Neural crest cell (in vitro differentiated cells): ENCODE measurements around the gene DOCK4. TPM values are rescaled to one million over a fixed set of nuclear protein-coding genes. Genes with fewer than 3 reads are reported as not detected.

Source experiments
- DNase-seq: peaks from one replicate; pipeline ENCODE4 v3.0.0; 2021; ENCODE audit warnings: low read depth, mixed read lengths, low spot score
- H3K27ac Mint-ChIP-seq: one replicate; pipeline ENCODE4 v1.8.0; 2021; ENCODE audit warnings: mild to moderate bottlenecking, mixed read lengths; ENCODE audit not compliant: unreplicated experiment
- H3K27me3 Mint-ChIP-seq: 2 replicates; pipeline ENCODE4 v1.8.0; 2021; ENCODE audit warnings: low read depth, mild to moderate bottlenecking, mixed read lengths
- H3K36me3 Mint-ChIP-seq: 2 replicates; pipeline ENCODE4 v1.8.0; 2021; ENCODE audit warnings: low read depth, mild to moderate bottlenecking, mixed read lengths
- H3K4me1 Mint-ChIP-seq: 2 replicates; pipeline ENCODE4 v1.8.0; 2021; ENCODE audit warnings: mixed read lengths
- H3K4me3 Mint-ChIP-seq: one replicate; pipeline ENCODE4 v1.8.0; 2021; ENCODE audit warnings: mild to moderate bottlenecking, mixed read lengths
- H3K9me3 Mint-ChIP-seq: 2 replicates; pipeline ENCODE4 v1.8.0; 2021; ENCODE audit warnings: mixed read lengths
- CTCF ChIP-seq: fragments of 200-600 bp; sonication (generic); conservative IDR thresholded peaks from 2 replicates; pipeline ENCODE4 v1.5.0; 2021; ENCODE audit warnings: antibody characterized with exemption, mild to moderate bottlenecking
- total RNA-seq: library from RNA; stranded (reverse); gene quantifications from 2 replicates; pipeline ENCODE4 v1.2.1, GENCODE V29; 2021

The DOCK4 gene
- total RNA-seq, 1 donor from 2014 or later: 15.3 TPM

GRCh38 chr7:112069879-112070321, 136.3 kb downstream of the DOCK4 start:
- Mint-ChIP-seq H3K4me3 (no peak overlapping the region), H3K9me3 (peaks cover 9% of the 10 kb centered on the region), H3K27ac (no peak overlapping the region), H3K27me3 (no peaks in the 10 kb centered on the region), H3K4me1 (peaks cover 4% of the 10 kb centered on the region), H3K36me3 (peaks cover 4% of the 10 kb centered on the region)
- no peak for DNase-seq
- TF ChIP-seq CTCF: no peak

GRCh38 chr7:112068967-112069366, 137.2 kb downstream of the DOCK4 start:
- no peak for TF ChIP-seq CTCF
- H3K27me3 Mint-ChIP-seq: no peaks in the 10 kb centered on the region
- no peaks in the 10 kb centered on the region for H3K36me3 Mint-ChIP-seq
- no peak overlapping the region for H3K4me3 Mint-ChIP-seq
- H3K27ac Mint-ChIP-seq: no peak overlapping the region
- H3K9me3 Mint-ChIP-seq: peaks cover 4% of the 10 kb centered on the region
- H3K4me1 Mint-ChIP-seq: peaks cover 4% of the 10 kb centered on the region
- DNase-seq: no peak

- peaks cover 2% of the 10 kb centered on the region for H3K9me3 Mint-ChIP-seq
- no peaks in the 10 kb centered on the region for H3K36me3 Mint-ChIP-seq
- no peak overlapping the region for H3K4me3 Mint-ChIP-seq
- peaks cover 4% of the 10 kb centered on the region for H3K4me1 Mint-ChIP-seq
- no peak for TF ChIP-seq CTCF
- no peak overlapping the region for H3K27ac Mint-ChIP-seq
- H3K27me3 Mint-ChIP-seq: no peaks in the 10 kb centered on the region
- DNase-seq: no peak
These were observed 138.3 kb downstream of the DOCK4 start for GRCh38 chr7:112067632-112068540.

GRCh38 chr7:112067200-112067599, 139.0 kb downstream of the DOCK4 start:
- Mint-ChIP-seq H3K27ac (no peak overlapping the region), H3K27me3 (no peaks in the 10 kb centered on the region), H3K4me3 (no peak overlapping the region), H3K4me1 (peaks cover 4% of the 10 kb centered on the region), H3K36me3 (no peaks in the 10 kb centered on the region), H3K9me3 (no peaks in the 10 kb centered on the region)
- no peak for TF ChIP-seq CTCF
- no peak for DNase-seq

DNA sequence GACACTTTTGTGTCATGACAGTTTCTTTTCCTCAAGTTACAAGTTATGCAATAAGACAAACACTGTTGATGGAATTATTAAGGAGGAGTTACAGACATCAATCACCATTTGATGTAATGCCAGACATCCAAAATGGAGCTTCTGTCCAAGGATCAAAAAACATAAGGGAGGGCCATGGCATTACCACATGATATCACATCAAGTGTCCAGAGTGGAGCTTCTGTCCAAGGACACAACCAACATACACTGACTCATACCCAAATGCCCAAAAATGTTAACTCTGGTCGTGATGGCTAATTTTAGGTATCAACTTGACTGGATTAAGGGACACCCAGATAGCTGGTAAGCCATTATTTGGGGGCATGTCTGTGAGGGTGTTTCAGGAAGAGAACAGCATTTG, 140.4 kb downstream of the DOCK4 start:
- Mint-ChIP-seq H3K36me3 (no peaks in the 10 kb centered on the region), H3K27ac (peak overlapping the region; percentile 22), H3K4me1 (peaks cover 4% of the 10 kb centered on the region), H3K27me3 (no peaks in the 10 kb centered on the region), H3K9me3 (no peaks in the 10 kb centered on the region), H3K4me3 (no peak overlapping the region)
- DNase-seq: no peak
- no peak for TF ChIP-seq CTCF
